Heart left ventricle (tissue), 16 donors: ENCODE data around the gene SP140L. TPM values are rescaled to one million over a fixed set of nuclear protein-coding genes. Genes with fewer than 3 reads are reported as not detected.

ENCODE experiments used
- ATAC-seq, 4 donors: fragments of 200-7000 bp; cut with Tn5 transposase; one replicate each; pipeline ENCODE4 v1.9.1; 2020 to 2022; ENCODE audit warnings: moderate library complexity in 4 of 4, mild to moderate bottlenecking in 3 of 4, moderate number of reproducible peaks in 1 of 4
- DNase-seq, 5 donors: peaks; one replicate each; pipeline ENCODE4 v3.0.0-alpha.2; 2020
- H3K27ac ChIP-seq, 12 donors: fragments of 200-600 bp; sonication (generic) in 4 of 12; one replicate each; pipeline versions ENCODE4 v1.5.0 to v1.8.0; 2016 to 2022; ENCODE audit warnings: mild to moderate bottlenecking in 2 of 12
- H3K27me3 ChIP-seq, 9 donors: fragments of 200-600 bp; sonication (generic) in 2 of 9; one replicate each; pipeline versions ENCODE4 v1.5.1 to v1.8.0; 2016 to 2022; ENCODE audit warnings: mild to moderate bottlenecking in 3 of 9
- H3K36me3 ChIP-seq, 9 donors: fragments of 200-600 bp; sonication (generic) in 2 of 9; one replicate each; pipeline versions ENCODE4 v1.5.0 to v1.8.0; 2018 to 2022; ENCODE audit warnings: mild to moderate bottlenecking in 2 of 9
- H3K4me1 ChIP-seq, 12 donors: fragments of 200-600 bp; sonication (generic) in 4 of 12; one replicate each; pipeline versions ENCODE4 v1.5.0 to v1.8.0; 2016 to 2022; ENCODE audit warnings: mild to moderate bottlenecking in 3 of 12
- H3K4me3 ChIP-seq, 12 donors: fragments of 200-600 bp; sonication (generic) in 4 of 12; one replicate each; pipeline versions ENCODE4 v1.5.0 to v1.8.0; 2017 to 2022; ENCODE audit warnings: mild to moderate bottlenecking in 9 of 12, moderate library complexity in 4 of 12
- H3K9me3 ChIP-seq, 12 donors: fragments of 200-600 bp; sonication (generic) in 4 of 12; one replicate each; pipeline versions ENCODE4 v1.5.0 to v1.8.0; 2016 to 2022; ENCODE audit warnings: mild to moderate bottlenecking in 1 of 12
- CTCF ChIP-seq, 12 donors: fragments of 200-600 bp; sonication (generic) in 4 of 12; IDR thresholded peaks; one replicate each; pipeline versions ENCODE4 v1.5.0 to v1.8.0; 2018 to 2022; ENCODE audit warnings: antibody characterized with exemption in 12 of 12, mild to moderate bottlenecking in 5 of 12
- POLR2A ChIP-seq, 2 donors: fragments of 450-650 bp; IDR thresholded peaks; one replicate each; pipeline ENCODE4 v1.6.1; 2017; ENCODE audit warnings: antibody characterized with exemption in 2 of 2, mild to moderate bottlenecking in 2 of 2, moderate library complexity in 2 of 2
- WGBS, 4 donors: extraction: QIAGEN DNeasy Blood & Tissue Kit in 2 of 4; methylation state at CpG; one replicate each; pipeline versions ENCODE4 v1.1.5 to v1.1.7; 2013 to 2018; 5-methylcytosine and 5-hydroxymethylcytosine counted together
- intact Hi-C, 10 donors: fragments of 100-400 bp; cut with DNase I; formaldehyde crosslinking; loops; one replicate each; pipeline versions ENCODE4 v1.11.1 to v1.14.2; 2022
- polyA plus RNA-seq, 2 donors: library from polyadenylated mRNA; stranded (reverse); fragments of 200-250 nt; gene quantifications; one replicate each; pipeline ENCODE4 v1.2.3, GENCODE V29; 2013
- total RNA-seq, 9 donors: library from RNA; depleted of rRNA in 2 of 9; stranded (reverse); fragments of >200 nt in 2 of 9; fragmentation: NEBNext Ultra II Directional in 3 of 9; extraction: Animal tissue kit (Norgen Biotek cat#: 25700) in 3 of 9; gene quantifications; one replicate each; pipeline versions ENCODE4 v1.1.0 to v1.2.4, GENCODE V29; 2016 to 2023
- donor health status: ischemic (EF 13 %, LVEDD 7.1; RV severe dilation, severe dysfunction).
- donor health status: healthy with polysubstance abuse.
- donor health status: DM: no; HTN: yes; CAD: no.
- donor health status: DM: no; HTN: no; CAD: no.
- donor health status: ischemic (EF 25% LVEDD 6.9; RV normal size, moderate dysfunction).
- donor health status: ischemic (EF 25% LVEDD 5.7; RV mildly dilated, moderate dysfunction).
- donor health status: healthy.
- donor health status: DM: yes; HTN: yes; CAD: no.
- donor health status: ischemic (EF 35%, LVEDD 5.7; RV mildly dilated, moderate dysfunction).
- donor health status: nonischemic (EF 11% LVEDD 7.7; RV severe dilation, severe dysfunction).
- donor health status: DM: yes; HTN: yes; CAD: no.
- donor health status: PGD.
- donor health status: ischemic (EF 29% LVEDD 5.4; RV normal size, mild dysfunction).
- donor health status: nonischemic (EF 23%, LVEDD 6.1; RV moderate dilation, normal function).

Gene SP140L
- total and polyA plus RNA-seq, 11 donors = 2.5 to 17.6 (median 4.0) TPM

DNA sequence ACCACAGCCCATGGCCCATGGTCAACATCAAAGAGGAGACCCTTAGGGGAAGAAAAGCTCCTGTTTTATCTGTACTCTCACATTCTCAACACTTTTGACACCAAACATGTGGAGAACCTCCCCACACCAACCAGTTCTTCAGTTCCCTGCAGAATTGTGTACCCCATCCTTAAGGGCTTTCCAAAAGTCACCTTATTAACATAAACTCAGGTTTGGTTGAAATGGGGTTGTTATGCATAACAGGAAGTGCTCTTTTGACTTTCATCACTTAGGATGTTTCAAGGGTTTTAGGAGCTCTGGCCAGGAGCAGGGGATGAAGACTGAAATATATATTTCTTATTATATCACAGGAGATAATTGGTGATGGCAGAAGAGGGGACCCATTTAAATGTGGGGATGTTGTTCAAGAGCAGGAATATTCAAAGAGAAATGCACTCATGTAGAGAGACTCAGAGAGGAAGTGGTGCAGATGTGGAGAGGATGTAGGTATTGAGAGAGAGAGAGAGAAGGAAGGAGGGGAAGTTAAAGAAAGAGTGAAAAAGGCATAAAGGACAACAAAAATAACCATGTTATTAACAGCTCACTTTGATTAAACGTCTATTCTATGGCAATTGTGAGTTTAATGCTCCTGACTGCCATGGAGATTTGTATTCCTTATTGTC lies 35.2 kb downstream of the SP140L start:
- Histone ChIP-seq H3K27ac (peak overlapping the region in 1 of 12 donors; percentile 17), H3K27me3 (no peaks in the 10 kb centered on the region), H3K4me1 (peaks cover 0 to 7% (median 0%) of the 10 kb centered on the region in 12 donors), H3K9me3 (peaks cover 0 to 27% (median 0%) of the 10 kb centered on the region in 12 donors), H3K4me3 (no peak overlapping the region), H3K36me3 (peaks cover 0 to 61% (median 41%) of the 10 kb centered on the region in 9 donors)
- ATAC-seq (no peak), DNase-seq (no peak)
- 50 to 59% (median 57%) methylated on average over 1 of the region's 1 CpG for WGBS, 4 donors
- TF ChIP-seq CTCF (IDR thresholded peaks at IDR 0.05) (no peak), POLR2A (IDR thresholded peaks at IDR 0.05) (no peak)
- intact Hi-C loops = no loop called here

- peaks cover 0 to 62% (median 19%) of the 10 kb centered on the region in 9 donors for H3K36me3 ChIP-seq
- 94 to 100% (median 96%) methylated on average over 2 of the region's 2 CpGs for WGBS, 4 donors
- ATAC-seq (no peak), DNase-seq (no peak)
- intact Hi-C loops = no loop called here
- no peaks in the 10 kb centered on the region for H3K27me3 ChIP-seq
- peaks cover 0 to 2% (median 0%) of the 10 kb centered on the region in 12 donors for H3K4me1 ChIP-seq
- TF ChIP-seq POLR2A (IDR thresholded peaks at IDR 0.05) (no peak), CTCF (IDR thresholded peaks at IDR 0.05) (no peak)
- no peaks in the 10 kb centered on the region for H3K9me3 ChIP-seq
- no peak overlapping the region for H3K4me3 ChIP-seq
- no peak overlapping the region for H3K27ac ChIP-seq
Measured at GRCh38 chr2:230382108-230382507, 55.1 kb downstream of the SP140L start.

DNA sequence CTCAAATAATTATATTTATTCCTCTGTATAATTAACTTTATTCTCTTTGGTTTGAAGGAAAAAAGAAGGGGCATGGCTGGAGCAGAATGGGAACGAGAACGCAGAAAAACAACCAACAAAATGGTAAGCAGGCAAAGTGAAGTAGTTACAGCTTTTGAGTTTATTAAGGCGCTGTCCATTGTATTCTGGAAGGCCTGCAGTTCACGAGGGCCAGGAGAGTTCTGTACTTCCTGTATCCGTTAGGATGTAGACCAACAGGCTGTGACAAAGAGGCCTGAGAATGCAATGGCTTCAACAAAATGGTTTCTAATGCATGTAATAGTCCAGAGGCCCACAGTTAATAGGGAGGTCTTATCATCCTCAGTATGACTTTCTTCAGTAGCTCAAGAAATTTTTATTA lies 56.5 kb downstream of the SP140L start:
- H3K27ac ChIP-seq = no peak overlapping the region
- no peak overlapping the region for H3K4me3 ChIP-seq
- TF ChIP-seq CTCF (IDR thresholded peaks at IDR 0.05) = no peak
- no peak for TF ChIP-seq POLR2A (IDR thresholded peaks at IDR 0.05)
- WGBS, 4 donors = 69 to 75% (median 73%) methylated on average over 5 of the region's 5 CpGs
- intact Hi-C loops = no loop called here
- H3K27me3 ChIP-seq = no peaks in the 10 kb centered on the region
- peaks cover 0 to 67% (median 25%) of the 10 kb centered on the region in 9 donors for H3K36me3 ChIP-seq
- no peaks in the 10 kb centered on the region for H3K9me3 ChIP-seq
- ATAC-seq = no peak
- no peak for DNase-seq
- peaks cover 0 to 2% (median 0%) of the 10 kb centered on the region in 12 donors for H3K4me1 ChIP-seq

DNA sequence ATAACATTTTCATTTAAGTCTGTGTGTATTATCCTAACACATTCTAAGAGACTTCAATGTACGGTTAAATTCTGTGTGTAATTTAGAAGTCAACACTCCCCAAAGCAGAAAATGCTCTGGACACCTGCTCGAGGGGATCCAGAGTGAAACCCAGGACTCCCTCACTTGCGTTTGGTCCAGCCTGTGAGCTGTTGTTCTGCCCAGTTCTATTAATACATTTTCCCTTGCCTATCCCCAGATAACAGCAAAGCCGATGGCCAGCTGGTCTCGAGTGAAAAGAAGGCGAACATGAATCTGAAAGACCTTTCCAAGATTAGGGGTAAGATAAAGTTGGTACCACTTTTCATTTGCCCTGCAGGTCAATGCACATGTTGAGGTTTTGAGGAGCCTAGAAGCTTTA lies 58.0 kb downstream of the SP140L start:
- Histone ChIP-seq H3K36me3 (peaks cover 0 to 79% (median 40%) of the 10 kb centered on the region in 9 donors), H3K27me3 (no peaks in the 10 kb centered on the region), H3K4me3 (no peak overlapping the region), H3K27ac (no peak overlapping the region), H3K4me1 (peaks cover 0 to 2% (median 0%) of the 10 kb centered on the region in 12 donors), H3K9me3 (no peaks in the 10 kb centered on the region)
- TF ChIP-seq POLR2A (IDR thresholded peaks at IDR 0.05) (no peak), CTCF (IDR thresholded peaks at IDR 0.05) (no peak)
- peak in 3 of 4 donors; percentile 58 to 69 (median 65) for ATAC-seq
- DNase-seq = no peak
- 56 to 64% (median 57%) methylated on average over 6 of the region's 6 CpGs for WGBS, 4 donors
- intact Hi-C loops = no loop called here
